ENCODE results near the gene TXNDC17. TPM values are rescaled to one million over a fixed set of nuclear protein-coding genes. Genes with fewer than 3 reads are reported as not detected.

TXNDC17 gene
- total and polyA plus RNA-seq, 4 donors = 33.1 to 255 (median 132) TPM

GRCh38 chr17:6627019-6627418 is 13.8 kb upstream of the TXNDC17 start:
- H3K9ac ChIP-seq (ENCODE audit: insufficient read depth in 1 of 2, low read length in 2 of 2) = no peak overlapping the region
- peaks cover 9 to 45% (median 19%) of the 10 kb centered on the region in 4 donors for H3K36me3 ChIP-seq (ENCODE audit: control insufficient read depth in 4 of 4, insufficient read depth in 4 of 4, low read length in 4 of 4)
- H3K9me3 ChIP-seq (ENCODE audit: control insufficient read depth in 4 of 4, insufficient read depth in 3 of 4, low read length in 3 of 4) = no peaks in the 10 kb centered on the region
- no peaks in the 10 kb centered on the region for H3K4me1 ChIP-seq (ENCODE audit: control insufficient read depth in 5 of 5, insufficient read depth in 5 of 5, low read length in 5 of 5)
- no peak overlapping the region for H3K27ac ChIP-seq (ENCODE audit: low read depth in 1 of 2, low read length in 1 of 2)
- no peak for TF ChIP-seq CTCF (IDR thresholded peaks at IDR 0.05; ENCODE audit: control extremely low read depth, extremely low read depth)
- DNase-seq (no peak), ATAC-seq (ENCODE audit: insufficient read depth, low FRiP score) (no peak)
- no peak overlapping the region for H3K4me3 ChIP-seq
- WGBS, 2 donors = 82 to 92% methylated on average over 1 of the region's 1 CpG
- H3K27me3 ChIP-seq (ENCODE audit: control insufficient read depth in 3 of 3, insufficient read depth in 3 of 3, low read length in 2 of 3) = no peaks in the 10 kb centered on the region

GRCh38 chr17:6630390-6630789 is 10.5 kb upstream of the TXNDC17 start:
- TF ChIP-seq CTCF (IDR thresholded peaks at IDR 0.05; ENCODE audit: control extremely low read depth, extremely low read depth) = no peak
- Histone ChIP-seq H3K27me3 (ENCODE audit: control insufficient read depth in 3 of 3, insufficient read depth in 3 of 3, low read length in 2 of 3) (no peaks in the 10 kb centered on the region), H3K9me3 (ENCODE audit: control insufficient read depth in 4 of 4, insufficient read depth in 3 of 4, low read length in 3 of 4) (no peaks in the 10 kb centered on the region), H3K4me1 (ENCODE audit: control insufficient read depth in 5 of 5, insufficient read depth in 5 of 5, low read length in 5 of 5) (no peaks in the 10 kb centered on the region), H3K4me3 (no peak overlapping the region), H3K36me3 (ENCODE audit: control insufficient read depth in 4 of 4, insufficient read depth in 4 of 4, low read length in 4 of 4) (peaks cover 10 to 52% (median 26%) of the 10 kb centered on the region in 4 donors), H3K27ac (ENCODE audit: low read depth in 1 of 2, low read length in 1 of 2) (no peak overlapping the region), H3K9ac (ENCODE audit: insufficient read depth in 1 of 2, low read length in 2 of 2) (no peak overlapping the region)
- WGBS, 2 donors = 96 to 98% methylated on average over 1 of the region's 1 CpG
- ATAC-seq (ENCODE audit: insufficient read depth, low FRiP score) (no peak), DNase-seq (no peak)

- Histone ChIP-seq H3K9ac (ENCODE audit: insufficient read depth in 1 of 2, low read length in 2 of 2) (no peak overlapping the region), H3K9me3 (ENCODE audit: control insufficient read depth in 4 of 4, insufficient read depth in 3 of 4, low read length in 3 of 4) (no peaks in the 10 kb centered on the region), H3K27ac (ENCODE audit: low read depth in 1 of 2, low read length in 1 of 2) (no peak overlapping the region), H3K36me3 (ENCODE audit: control insufficient read depth in 4 of 4, insufficient read depth in 4 of 4, low read length in 4 of 4) (peaks cover 8 to 42% (median 20%) of the 10 kb centered on the region in 4 donors), H3K27me3 (ENCODE audit: control insufficient read depth in 3 of 3, insufficient read depth in 3 of 3, low read length in 2 of 3) (no peaks in the 10 kb centered on the region), H3K4me1 (ENCODE audit: control insufficient read depth in 5 of 5, insufficient read depth in 5 of 5, low read length in 5 of 5) (no peaks in the 10 kb centered on the region), H3K4me3 (no peak overlapping the region)
- ATAC-seq (ENCODE audit: insufficient read depth, low FRiP score) (no peak), DNase-seq (no peak)
- no peak for TF ChIP-seq CTCF (IDR thresholded peaks at IDR 0.05; ENCODE audit: control extremely low read depth, extremely low read depth)
Observed at GRCh38 chr17:6632530-6632929, 8.3 kb upstream of the TXNDC17 start.

GRCh38 chr17:6633263-6633662 is 7.6 kb upstream of the TXNDC17 start:
- DNase-seq (no peak), ATAC-seq (ENCODE audit: insufficient read depth, low FRiP score) (no peak)
- H3K4me1 ChIP-seq (ENCODE audit: control insufficient read depth in 5 of 5, insufficient read depth in 5 of 5, low read length in 5 of 5) = peaks cover 0 to 4% (median 0%) of the 10 kb centered on the region in 5 donors
- no peak overlapping the region for H3K9ac ChIP-seq (ENCODE audit: insufficient read depth in 1 of 2, low read length in 2 of 2)
- no peaks in the 10 kb centered on the region for H3K9me3 ChIP-seq (ENCODE audit: control insufficient read depth in 4 of 4, insufficient read depth in 3 of 4, low read length in 3 of 4)
- no peaks in the 10 kb centered on the region for H3K27me3 ChIP-seq (ENCODE audit: control insufficient read depth in 3 of 3, insufficient read depth in 3 of 3, low read length in 2 of 3)
- peaks cover 3 to 35% (median 15%) of the 10 kb centered on the region in 4 donors for H3K36me3 ChIP-seq (ENCODE audit: control insufficient read depth in 4 of 4, insufficient read depth in 4 of 4, low read length in 4 of 4)
- WGBS, 2 donors = 97 to 99% methylated on average over 3 of the region's 3 CpGs
- H3K4me3 ChIP-seq = no peak overlapping the region
- H3K27ac ChIP-seq (ENCODE audit: low read depth in 1 of 2, low read length in 1 of 2) = no peak overlapping the region
- no peak for TF ChIP-seq CTCF (IDR thresholded peaks at IDR 0.05; ENCODE audit: control extremely low read depth, extremely low read depth)
